Smooth muscle cell (in vitro differentiated cells): ENCODE measurements around the gene BAHCC1. TPM values are rescaled to one million over a fixed set of nuclear protein-coding genes. Genes with fewer than 3 reads are reported as not detected.

ENCODE experiments used
- DNase-seq: peaks from one replicate; lab custom pipeline; 2025; ENCODE audit not compliant: unreplicated experiment; lab: John Stamatoyannopoulos, UW
- H2AFZ ChIP-seq: fragments of 200-600 bp; sonication (generic); 2 replicates; pipeline ENCODE4 v1.6.0; 2016; ENCODE audit warnings: antibody characterized with exemption, low read depth, mild to moderate bottlenecking
- H3F3A ChIP-seq: fragments of 200-600 bp; sonication (generic); 2 replicates; pipeline ENCODE4 v1.6.0; 2017; ENCODE audit warnings: antibody characterized with exemption, low read depth
- H3K27ac ChIP-seq: fragments of 200-600 bp; sonication (generic); 2 replicates; pipeline ENCODE4 v1.5.1; 2016; ENCODE audit warnings: low read depth, mild to moderate bottlenecking
- H3K27me3 ChIP-seq: fragments of 200-600 bp; sonication (generic); 2 replicates; pipeline ENCODE4 v1.6.1; 2016; ENCODE audit warnings: low read depth, mild to moderate bottlenecking
- H3K36me3 ChIP-seq: fragments of 200-600 bp; sonication (generic); 2 replicates; pipeline ENCODE4 v1.5.1; 2016; ENCODE audit warnings: low read depth
- H3K4me1 ChIP-seq: fragments of 200-600 bp; sonication (generic); 2 replicates; pipeline ENCODE4 v1.5.1; 2016; ENCODE audit warnings: low read depth
- H3K4me2 ChIP-seq: fragments of 200-600 bp; sonication (generic); 2 replicates; pipeline ENCODE4 v1.6.0; 2016; ENCODE audit warnings: mild to moderate bottlenecking
- H3K4me3 ChIP-seq: fragments of 200-600 bp; sonication (generic); 2 replicates; pipeline ENCODE4 v1.5.1; 2016; ENCODE audit warnings: mild to moderate bottlenecking
- H3K79me2 ChIP-seq: fragments of 200-600 bp; sonication (generic); 2 replicates; pipeline ENCODE4 v1.6.0; 2016; ENCODE audit warnings: low read depth, mild to moderate bottlenecking
- H3K9ac ChIP-seq: fragments of 200-600 bp; sonication (generic); 2 replicates; pipeline ENCODE4 v1.6.0; 2016; ENCODE audit warnings: low read depth
- H3K9me3 ChIP-seq: fragments of 200-600 bp; sonication (generic); replicated peaks from 2 replicates; pipeline ENCODE4 v1.5.1; 2016; ENCODE audit warnings: low read depth
- H4K20me1 ChIP-seq: fragments of 200-600 bp; sonication (generic); 2 replicates; pipeline ENCODE4 v1.6.0; 2016; ENCODE audit warnings: low read depth
- WGBS: methylation state at CpG from one replicate; pipeline ENCODE4 v1.1.7; 2016; ENCODE audit warnings: low lambda C conversion rate; 5-methylcytosine and 5-hydroxymethylcytosine counted together
- polyA plus RNA-seq: library from polyadenylated mRNA; unstranded; fragments of >200 nt; fragmentation: Nextera tagmentation; extraction: Ambion mirVana; gene quantifications from 2 replicates; pipeline ENCODE4 v1.2.1, GENCODE V29; 2016
- total RNA-seq: library from RNA; depleted of rRNA; stranded (reverse); fragments of >200 nt; gene quantifications from 2 replicates; pipeline ENCODE4 v1.2.3, GENCODE V29; 2014
- TF ChIP-seq, protein P1 (sequence below): fragments of 200-600 bp; sonication (generic); IDR thresholded peaks from 2 replicates; pipeline ENCODE4 v1.5.1; 2017; ENCODE audit warnings: borderline replicate concordance, mild to moderate bottlenecking, antibody characterized with exemption; ENCODE audit not compliant: insufficient read depth, poor library complexity, severe bottlenecking

BAHCC1 gene
- total and polyA plus RNA-seq, 2 experiments from 2014 or later = 3.2 to 4.6 TPM

- Histone ChIP-seq H3K27me3 (no peaks in the 10 kb centered on the region), H3K9ac (peak overlapping the region; percentile 3), H3K9me3 (no peaks in the 10 kb centered on the region), H3K4me1 (peaks cover 64% of the 10 kb centered on the region), H3K36me3 (no peaks in the 10 kb centered on the region), H3F3A (peaks cover 12% of the 10 kb centered on the region), H4K20me1 (no peaks in the 10 kb centered on the region), H3K4me2 (peak overlapping the region; percentile 98), H3K79me2 (peaks cover 94% of the 10 kb centered on the region), H3K4me3 (no peak overlapping the region), H2AFZ (no peak overlapping the region), H3K27ac (peak overlapping the region; percentile 79)
- 37% methylated on average over 19 of the region's 19 CpGs for WGBS
- no peak for DNase-seq
- TF ChIP-seq, protein P1, sequence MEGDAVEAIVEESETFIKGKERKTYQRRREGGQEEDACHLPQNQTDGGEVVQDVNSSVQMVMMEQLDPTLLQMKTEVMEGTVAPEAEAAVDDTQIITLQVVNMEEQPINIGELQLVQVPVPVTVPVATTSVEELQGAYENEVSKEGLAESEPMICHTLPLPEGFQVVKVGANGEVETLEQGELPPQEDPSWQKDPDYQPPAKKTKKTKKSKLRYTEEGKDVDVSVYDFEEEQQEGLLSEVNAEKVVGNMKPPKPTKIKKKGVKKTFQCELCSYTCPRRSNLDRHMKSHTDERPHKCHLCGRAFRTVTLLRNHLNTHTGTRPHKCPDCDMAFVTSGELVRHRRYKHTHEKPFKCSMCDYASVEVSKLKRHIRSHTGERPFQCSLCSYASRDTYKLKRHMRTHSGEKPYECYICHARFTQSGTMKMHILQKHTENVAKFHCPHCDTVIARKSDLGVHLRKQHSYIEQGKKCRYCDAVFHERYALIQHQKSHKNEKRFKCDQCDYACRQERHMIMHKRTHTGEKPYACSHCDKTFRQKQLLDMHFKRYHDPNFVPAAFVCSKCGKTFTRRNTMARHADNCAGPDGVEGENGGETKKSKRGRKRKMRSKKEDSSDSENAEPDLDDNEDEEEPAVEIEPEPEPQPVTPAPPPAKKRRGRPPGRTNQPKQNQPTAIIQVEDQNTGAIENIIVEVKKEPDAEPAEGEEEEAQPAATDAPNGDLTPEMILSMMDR = peak; percentile 32
Observed at GRCh38 chr17:81401723-81402529, 6.7 kb downstream of the BAHCC1 start.

GRCh38 chr17:81402530-81402941 lies 7.3 kb downstream of the BAHCC1 start:
- Histone ChIP-seq H3F3A (peaks cover 12% of the 10 kb centered on the region), H3K36me3 (no peaks in the 10 kb centered on the region), H3K79me2 (peaks cover 90% of the 10 kb centered on the region), H3K4me2 (peak overlapping the region; percentile 98), H4K20me1 (no peaks in the 10 kb centered on the region), H3K27me3 (no peaks in the 10 kb centered on the region), H3K4me1 (peaks cover 64% of the 10 kb centered on the region), H3K4me3 (peak overlapping the region; percentile 24), H3K27ac (peak overlapping the region; percentile 27), H2AFZ (no peak overlapping the region), H3K9me3 (no peaks in the 10 kb centered on the region), H3K9ac (peak overlapping the region; percentile 7)
- TF ChIP-seq, protein P1 = no peak
- 72% methylated on average over 9 of the region's 9 CpGs for WGBS
- no peak for DNase-seq

DNA sequence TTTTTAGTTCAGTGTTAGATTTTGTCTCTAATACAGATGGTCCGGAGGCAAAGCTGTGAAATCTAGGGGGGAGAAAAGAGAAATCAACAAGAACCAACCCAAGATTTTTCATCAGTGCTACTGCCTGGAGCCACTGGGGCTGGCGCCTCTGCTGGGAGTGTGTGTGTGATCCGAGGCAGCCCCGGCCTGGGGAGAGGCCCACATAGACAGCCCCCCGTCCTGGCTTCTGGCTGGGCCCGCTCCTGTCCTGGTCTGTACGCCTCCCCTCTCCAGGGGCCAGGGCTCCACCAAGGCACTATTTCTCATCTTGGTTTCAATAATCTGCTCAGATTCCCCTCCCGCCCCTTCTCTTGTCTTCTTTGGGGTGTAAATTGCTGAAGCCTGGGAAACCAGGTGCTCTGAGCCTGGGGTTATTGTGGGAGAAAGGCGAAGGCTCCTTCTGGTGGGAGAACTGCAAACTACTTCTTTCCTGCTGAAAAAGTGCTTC lies 7.8 kb downstream of the BAHCC1 start:
- Histone ChIP-seq H3F3A (peaks cover 12% of the 10 kb centered on the region), H3K27ac (peak overlapping the region; percentile 27), H2AFZ (no peak overlapping the region), H4K20me1 (peaks cover 4% of the 10 kb centered on the region), H3K9ac (peak overlapping the region; percentile 7), H3K36me3 (no peaks in the 10 kb centered on the region), H3K79me2 (peaks cover 90% of the 10 kb centered on the region), H3K4me3 (peak overlapping the region; percentile 24), H3K4me2 (peak overlapping the region; percentile 98), H3K9me3 (no peaks in the 10 kb centered on the region), H3K27me3 (no peaks in the 10 kb centered on the region), H3K4me1 (peaks cover 60% of the 10 kb centered on the region)
- DNase-seq = no peak
- TF ChIP-seq, protein P1 = peak; percentile 7
- WGBS = 64% methylated on average over 9 of the region's 9 CpGs
